Peyer's patch (tissue), 4 donors: ENCODE measurements around the gene WWTR1.

Experiments used
- CTCF ChIP-seq, 6 experiments: fragments of 450-650 bp in 4 of 6; fragments of 200-600 bp in 2 of 6; sonication (generic) in 1 of 6; IDR thresholded peaks; one replicate each; pipeline ENCODE4 v1.5.1; 2017 to 2019; ENCODE audit warnings: antibody characterized with exemption in 6 of 6, mild to moderate bottlenecking in 3 of 6, moderate library complexity in 1 of 6
- POLR2A ChIP-seq, 2 donors: fragments of 450-650 bp; IDR thresholded peaks; one replicate each; pipeline ENCODE4 v1.5.1; 2017; ENCODE audit warnings: antibody characterized with exemption in 2 of 2, mild to moderate bottlenecking in 2 of 2, moderate library complexity in 2 of 2

GRCh38 chr3:149662240-149662887 is 4.5 kb upstream of the WWTR1 start:
- TF ChIP-seq CTCF (IDR thresholded peaks at IDR 0.05), result no peak
- TF ChIP-seq POLR2A (IDR thresholded peaks at IDR 0.05), result no peak
